AG08396 (cell line): ENCODE data around the gene SULT1C3.

Source experiments
- DNase-seq: peaks from one replicate; pipeline ENCODE4 v3.0.0; 2012; ENCODE audit warnings: low spot score, mixed read lengths

SULT1C3 gene

DNA sequence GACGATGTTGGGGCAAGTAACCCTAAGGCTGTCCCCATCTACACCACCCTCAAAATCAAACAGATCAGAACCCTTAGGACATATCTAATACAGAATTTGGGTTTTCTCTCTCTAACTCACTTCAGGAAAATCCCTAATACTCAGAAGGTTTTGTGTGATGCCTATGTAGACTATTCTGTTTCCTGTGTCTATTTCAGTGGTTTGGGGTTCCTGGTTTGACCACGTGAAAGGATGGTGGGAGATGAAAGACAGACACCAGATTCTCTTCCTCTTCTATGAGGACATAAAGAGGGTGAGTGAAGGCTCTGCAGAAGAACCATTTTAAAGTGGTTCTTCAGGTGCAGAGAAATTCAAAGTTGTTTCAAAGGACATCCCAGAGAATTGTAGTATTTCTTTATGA lies 65.2 kb downstream of the SULT1C3 start:
- DNase-seq = no peak

DNA sequence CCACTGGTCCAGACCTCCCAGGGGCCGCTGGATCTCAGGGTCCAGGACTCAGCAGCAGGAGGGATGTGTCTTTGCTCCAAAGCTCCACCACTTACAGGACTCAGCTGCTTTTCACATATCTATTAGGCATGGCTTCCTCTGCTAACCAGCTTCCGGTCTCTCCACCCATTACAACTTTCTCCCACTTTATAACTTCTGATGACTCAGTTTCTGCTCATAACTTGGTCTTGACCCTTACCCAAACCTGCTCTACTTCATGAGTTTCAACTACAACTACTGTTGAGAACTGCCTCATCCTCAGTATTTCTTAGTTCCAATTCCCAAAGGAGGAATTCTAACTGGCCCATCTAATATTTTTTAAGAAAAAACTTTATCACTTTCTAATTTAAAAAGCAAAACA lies 66.1 kb downstream of the SULT1C3 start:
- no peak for DNase-seq

DNA sequence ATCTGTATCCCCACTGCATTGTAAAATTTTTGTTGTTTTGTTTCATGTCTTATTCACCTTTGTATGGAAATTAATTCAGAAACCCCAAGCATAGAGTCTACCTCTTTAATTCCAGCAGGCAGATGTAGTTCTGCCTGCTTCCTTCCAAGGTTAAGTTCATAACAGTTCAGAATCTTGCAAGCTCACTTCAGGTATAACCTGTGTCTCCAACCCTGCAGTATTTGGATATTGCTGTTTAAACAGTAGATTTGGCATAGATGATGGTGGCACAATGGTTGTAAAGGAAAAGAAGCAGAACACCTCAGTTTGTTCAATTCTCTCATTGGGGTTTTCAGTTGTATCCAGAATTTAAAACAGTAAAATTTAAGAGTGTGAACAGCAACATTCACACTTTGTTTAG lies 70.1 kb downstream of the SULT1C3 start:
- DNase-seq = no peak
